Measurements from ENCODE around the gene FRMPD4.

FRMPD4 gene

DNA sequence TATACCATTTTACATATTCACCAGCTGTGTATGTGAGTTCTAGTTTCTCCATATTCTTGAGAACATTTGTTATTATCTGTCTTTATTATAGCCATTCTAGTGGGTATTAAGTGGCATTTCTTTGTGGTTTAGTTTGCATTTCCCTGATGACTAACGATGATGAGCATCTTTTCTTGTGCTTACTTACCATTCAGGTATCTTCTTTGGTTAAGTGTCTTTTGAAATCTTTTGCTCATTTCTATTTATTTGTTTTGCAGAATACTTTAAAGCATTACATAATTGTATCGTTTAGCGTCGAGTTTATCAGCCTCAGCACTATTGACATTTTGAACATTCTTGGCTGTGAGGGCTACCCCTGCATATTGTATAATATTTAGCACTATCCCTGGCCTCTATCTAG lies 85.4 kb downstream of the FRMPD4 start:
- no peak for DNase-seq

DNA sequence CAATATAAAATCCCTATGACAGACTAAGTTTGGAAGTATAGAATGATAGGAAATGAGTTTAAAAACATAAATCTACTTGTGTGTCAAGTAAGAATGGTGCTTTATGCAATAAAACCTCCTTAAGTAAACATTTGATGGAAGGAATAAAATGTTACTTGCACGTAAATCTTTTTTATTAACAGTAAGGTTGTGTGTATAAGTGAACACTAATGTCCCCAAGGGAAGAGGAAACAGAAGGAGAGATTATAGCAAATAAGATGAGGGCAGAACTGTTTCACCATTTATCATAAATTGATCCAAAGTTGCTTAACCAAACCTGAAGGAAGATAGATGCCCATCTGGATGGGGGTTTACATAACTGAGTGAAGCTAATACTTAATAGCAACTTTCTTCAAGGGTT lies 86.8 kb downstream of the FRMPD4 start:
- DNase-seq: no peak

DNA sequence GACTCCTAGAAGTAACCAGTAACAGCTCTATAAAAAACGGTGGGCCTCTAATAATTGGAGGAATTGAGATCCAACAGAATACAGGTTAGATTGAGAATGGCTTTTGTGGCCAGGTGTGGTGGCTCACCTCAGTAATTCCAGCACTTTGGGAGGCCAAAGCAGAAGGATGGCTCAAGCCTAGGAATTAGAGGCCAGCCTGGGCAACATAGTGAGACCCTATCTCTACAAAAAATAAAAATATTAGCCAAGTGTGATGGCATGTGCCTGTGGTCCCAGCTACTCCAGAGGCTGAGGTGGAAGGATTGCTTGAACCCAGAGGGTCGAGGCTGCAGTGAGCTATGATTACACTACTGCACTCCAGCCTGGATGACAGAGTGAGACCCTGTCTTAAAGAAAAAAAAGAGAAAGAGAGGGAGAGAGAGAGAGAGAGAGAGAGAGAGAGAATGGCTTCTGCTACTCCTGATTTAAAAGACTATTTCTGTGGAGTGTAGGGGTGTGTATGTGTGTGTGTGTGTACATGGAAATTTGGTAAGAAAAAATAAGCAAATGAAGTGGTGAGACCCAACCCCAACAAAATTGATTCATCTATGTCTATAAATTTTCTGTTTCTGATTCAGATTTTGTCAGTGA lies 89.3 kb downstream of the FRMPD4 start:
- no peak for DNase-seq

DNA sequence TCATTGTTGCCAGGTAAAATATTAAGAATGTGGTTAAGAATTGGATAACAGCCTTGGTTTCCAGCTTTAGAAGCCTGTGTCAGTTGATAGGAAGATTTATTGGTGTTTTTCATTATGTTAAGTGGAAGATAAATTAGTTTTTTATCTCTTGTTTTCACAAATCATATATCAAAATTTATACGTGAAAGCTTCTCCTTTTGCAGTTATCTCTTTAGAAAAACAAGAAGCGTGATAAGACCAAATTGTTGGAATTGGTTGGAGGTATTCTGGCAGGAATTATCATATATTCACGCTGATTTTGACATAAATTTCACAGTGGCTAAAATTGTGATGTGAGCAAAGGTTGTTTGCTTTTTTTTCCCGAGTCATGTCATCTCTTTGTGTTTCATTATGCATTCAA lies 90.6 kb downstream of the FRMPD4 start:
- DNase-seq: no peak

DNA sequence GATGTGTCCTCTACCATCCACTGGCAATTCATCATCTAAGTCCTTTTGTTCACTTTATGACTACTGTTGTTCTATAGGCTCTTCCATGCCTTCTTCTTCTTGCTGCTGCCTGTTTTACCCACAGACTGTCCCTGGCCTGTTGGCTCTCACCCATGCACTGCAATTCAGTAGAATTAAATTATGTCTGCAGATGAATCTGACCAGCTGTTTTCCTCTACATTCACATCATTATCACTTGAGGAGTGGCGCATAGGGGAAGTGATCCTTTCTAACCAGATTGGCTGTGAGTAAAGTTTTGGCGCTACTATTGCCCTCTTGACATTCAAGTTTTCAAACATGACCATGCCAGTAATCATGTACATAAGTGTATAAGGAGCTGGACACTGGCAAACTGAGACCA lies 91.7 kb downstream of the FRMPD4 start:
- no peak for DNase-seq

DNA sequence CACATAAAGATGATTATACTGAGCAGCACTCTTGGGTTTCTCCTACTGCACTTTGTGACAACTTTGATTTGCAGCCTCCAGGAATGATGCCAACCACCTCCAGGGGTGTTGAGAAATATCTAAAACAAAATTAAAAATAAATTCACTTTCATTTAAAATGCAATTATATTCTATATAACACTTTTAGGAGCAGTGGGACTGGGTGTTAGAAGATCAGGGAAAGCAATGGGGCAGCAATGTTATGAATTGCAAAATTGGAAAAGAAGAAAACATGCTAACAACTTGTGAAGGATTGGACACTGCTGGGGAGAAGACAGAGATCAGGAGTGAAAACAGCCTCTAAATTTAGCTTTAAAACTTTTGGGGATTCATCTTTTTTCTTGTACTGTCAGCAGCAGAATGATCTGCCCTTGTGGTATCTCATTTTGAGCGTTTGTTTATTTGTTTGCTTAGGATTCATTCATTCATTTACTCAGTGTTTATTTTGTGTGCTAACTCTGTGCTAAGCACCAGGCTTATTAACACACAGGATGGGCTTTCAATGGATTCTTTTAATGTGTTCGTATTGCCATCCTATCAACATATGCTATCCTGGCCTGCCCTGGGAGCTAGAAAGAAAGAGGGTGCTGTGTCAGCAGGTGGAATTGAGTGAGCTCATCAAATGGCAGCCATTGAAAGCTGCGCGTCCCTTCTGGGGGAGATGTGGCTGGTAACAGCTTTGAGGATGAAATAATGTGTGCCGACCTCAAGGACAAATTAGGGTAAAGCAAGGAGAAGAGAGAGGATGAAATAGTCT lies 96.5 kb downstream of the FRMPD4 start:
- DNase-seq: peak in 1 of 2 experiments; percentile 10

DNA sequence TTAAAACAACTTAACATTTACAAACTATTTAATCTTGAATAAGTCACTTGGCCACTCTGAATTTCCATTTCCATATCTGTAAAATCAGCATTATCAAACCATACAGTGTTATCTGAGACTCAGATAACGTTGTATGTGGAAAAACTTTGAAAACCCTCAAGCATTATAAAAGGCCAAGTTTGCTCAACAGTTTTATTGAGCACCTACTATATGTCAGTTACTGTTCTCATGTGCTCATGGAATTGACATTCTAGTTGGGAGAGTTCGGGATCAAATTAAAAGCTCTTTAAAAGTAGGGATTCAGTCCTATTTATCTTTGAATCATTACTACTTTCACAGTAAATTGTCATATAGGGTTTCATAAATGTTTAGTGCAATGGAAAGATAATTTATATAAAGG lies 97.9 kb downstream of the FRMPD4 start:
- DNase-seq: no peak

DNA sequence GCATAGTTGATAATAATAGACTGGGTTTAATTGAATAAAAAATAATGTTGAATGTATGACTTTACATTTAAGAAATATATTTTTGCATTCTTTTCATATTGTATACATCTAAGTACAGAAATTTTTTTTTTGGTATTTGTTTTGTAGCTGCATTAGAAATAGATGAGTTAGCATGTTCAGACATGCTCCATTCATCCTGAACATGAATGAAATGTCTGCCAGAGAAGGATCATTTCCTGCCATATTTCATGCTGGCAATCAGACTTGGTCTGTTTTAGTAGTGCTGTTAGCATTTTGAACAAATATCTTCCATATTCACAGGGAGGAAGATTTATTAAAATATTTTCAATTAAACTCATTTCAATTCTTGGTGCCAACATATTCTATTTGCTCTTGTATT lies 98.9 kb downstream of the FRMPD4 start:
- DNase-seq: no peak

DNA sequence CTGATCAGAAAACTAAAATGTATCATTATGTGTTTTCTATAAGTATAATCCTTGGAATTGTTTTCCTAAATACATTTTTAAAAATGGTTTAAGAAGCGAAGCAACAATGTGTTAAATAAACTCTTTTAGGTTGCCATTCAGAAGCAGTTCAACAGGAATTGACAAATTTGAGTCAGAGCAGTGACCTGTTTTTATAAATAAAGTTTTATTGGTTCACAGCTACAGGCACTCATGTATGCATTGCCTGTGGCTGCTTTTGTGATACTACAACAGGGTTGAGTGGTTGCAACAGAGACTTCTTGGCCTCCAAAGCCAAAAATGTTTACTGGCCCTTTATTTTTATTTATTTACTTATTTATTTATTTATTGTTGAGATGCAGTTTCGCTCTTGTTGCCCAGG lies 99.5 kb downstream of the FRMPD4 start:
- DNase-seq: no peak

DNA sequence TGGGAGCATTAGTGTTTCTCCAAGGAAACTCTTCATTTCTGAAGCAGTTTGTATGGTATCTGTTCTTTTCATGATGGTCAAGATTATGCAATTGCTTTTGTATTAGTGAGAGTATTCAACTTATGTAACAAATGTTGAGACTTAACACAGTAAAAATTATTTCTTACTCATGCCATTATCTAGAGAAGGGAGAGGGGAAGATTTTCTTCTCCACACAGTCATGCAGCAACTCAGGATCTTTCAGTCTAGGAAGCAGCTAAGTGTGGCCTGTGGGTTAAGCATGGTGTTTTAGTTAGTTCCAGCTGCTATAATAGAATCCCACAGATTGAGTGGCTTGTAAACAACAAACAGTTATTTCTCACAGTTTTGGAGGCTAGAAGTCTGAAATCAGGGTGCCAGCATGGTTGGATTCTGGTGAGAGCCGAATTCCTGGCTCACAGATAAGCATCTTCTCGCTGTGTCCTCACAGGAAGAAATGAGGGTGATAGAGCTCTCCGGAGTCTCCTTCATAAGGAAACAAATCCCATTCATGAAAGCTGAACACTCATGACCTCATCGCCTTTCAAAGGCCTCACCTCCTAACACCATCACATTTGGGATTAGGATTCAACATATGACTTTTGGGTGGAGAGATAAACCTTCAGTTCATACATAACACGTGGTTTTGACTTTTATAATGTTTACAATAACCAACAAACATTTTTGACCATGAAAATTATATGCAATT lies 101.2 kb downstream of the FRMPD4 start:
- peak in 1 of 2 experiments; percentile 6 for DNase-seq

DNA sequence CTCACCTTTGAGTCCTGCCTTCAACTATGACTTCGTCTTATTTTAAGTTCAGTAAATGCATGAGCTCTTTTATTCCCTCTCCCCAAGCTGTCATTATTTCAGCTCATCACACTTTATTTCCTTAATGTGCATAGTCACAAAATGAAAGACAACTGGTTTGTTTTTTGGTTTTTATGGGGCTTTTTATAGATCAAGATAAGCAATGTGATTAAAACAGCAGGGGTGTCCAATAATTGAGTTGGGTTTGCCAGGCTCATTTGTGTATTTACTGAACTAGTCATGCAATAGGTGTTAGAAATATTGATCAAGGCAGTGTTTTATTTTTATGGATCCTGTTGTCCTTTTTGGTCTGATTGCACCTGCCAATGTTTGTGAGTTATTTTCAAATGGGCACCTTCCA lies 102.2 kb downstream of the FRMPD4 start:
- DNase-seq: peak; percentile 68 to 92

DNA sequence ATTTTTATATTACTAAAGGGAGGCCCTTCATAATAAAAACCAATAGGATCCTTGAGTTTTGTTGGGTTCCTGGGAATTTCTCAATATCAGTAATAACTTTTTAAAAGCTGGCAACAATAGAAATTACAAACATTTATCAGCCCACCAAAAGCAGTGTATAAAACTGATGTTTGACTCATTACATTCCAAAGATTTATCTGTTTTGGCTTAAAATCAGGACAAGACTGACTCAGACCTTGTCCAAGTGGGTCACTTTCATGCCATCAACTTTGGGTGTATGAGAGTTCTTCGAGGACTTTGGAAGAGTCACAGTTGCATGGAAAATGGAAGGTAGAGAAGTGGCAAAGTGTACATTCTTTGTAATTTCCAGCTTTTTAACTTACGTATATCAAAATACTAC lies 102.8 kb downstream of the FRMPD4 start:
- no peak for DNase-seq

DNA sequence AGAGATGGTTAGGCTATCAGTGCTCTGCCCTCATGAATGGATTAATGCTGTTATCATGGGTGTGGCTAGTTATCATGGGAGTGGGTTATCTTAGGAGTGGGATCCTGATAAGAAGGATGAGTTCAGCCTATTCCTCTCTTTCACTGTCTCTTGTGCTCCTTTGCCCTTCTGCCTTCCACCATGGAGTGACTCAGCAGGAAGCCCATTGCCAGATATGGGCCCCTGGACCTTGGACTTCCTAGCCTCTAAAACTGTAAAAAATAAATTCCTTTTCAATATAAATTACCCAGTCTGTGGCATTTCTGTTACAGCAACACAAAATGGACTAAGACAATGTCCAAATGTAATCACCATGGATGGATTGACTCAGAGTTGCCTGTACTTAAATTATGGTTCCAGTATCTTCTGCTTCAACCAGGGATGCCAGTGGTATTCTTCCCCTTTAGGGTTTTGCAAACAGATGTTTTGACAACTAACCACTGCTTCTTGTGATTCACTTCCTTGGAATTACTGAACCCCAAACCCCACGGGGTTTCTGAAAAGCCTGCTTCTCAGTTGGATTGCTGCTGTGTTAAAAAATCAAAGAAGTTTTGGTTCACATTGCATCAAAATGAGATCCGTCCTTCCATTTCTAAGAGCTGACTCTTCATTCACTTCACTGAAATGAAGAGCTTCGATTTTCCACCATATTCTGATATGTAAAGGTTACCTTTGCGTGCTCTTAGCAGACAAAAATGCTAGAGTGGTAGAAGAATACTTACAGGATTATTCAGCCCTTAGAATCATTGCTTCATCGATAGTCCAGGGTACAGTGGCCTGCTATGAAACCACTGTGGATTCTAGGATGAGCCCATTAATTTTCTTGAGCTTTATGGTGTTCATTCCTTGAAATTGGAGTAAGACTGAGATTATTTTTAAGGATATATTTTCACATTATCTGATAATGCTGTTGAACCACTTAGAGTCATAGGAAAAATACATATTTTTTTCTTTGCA lies 107.7 kb downstream of the FRMPD4 start:
- DNase-seq: no peak

DNA sequence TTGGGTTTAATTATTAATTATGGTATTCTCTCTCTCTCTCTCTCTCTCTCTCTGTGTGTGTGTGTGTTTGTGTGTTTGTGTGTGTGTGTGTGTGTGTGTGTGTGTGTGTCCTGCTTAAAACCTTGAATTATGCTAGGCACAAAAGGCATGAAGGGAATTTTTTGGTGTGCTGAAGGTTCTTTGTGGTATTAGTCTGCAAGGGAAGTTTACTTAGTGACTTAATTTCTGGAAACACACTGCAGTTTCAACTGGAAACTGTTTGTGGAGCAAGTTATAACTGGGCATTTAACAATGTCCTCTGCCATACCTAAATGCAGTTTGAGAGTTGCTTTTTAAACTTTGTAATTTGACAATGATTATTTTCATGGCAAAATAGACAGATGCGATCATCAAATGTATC lies 111.7 kb downstream of the FRMPD4 start:
- DNase-seq: no peak

DNA sequence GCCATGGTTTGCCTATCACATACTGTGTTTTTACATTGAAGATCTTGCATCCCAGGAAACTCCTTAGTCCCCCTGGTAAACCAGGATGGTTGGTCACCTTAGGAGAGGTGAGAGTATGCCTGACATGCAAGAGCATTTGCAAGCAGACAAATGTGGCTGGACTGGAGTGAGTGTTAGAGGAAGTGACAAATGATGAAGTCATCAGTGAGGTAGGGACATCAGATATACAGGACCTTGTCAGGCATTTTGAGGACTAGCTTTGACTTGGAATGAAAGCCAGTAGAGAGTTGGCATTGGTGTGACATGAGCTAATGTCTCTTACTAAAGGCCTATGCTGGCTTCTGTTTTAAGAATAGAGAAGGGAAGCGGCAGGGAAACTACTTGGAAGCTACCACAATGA lies 124.9 kb downstream of the FRMPD4 start:
- no peak for DNase-seq

DNA sequence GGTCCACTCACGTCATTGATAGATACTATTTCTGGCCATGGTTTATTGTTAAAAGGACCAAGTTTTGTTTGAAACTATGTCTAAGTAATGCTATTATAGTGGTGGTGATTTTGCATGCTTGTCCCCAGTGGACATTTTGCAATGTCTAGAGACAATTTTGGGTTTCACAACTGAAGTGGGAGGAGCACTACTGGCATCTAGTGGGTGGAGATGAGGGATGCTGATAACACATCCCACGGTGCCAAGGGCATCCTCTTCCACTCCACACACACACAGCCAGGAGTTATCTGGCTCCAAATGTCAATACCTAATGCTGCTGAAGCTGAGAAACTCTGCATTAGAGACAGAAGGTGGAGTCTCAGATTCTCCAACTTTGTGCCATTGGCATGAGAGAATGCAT lies 131.2 kb downstream of the FRMPD4 start:
- DNase-seq: peak in 1 of 2 experiments; percentile 27

DNA sequence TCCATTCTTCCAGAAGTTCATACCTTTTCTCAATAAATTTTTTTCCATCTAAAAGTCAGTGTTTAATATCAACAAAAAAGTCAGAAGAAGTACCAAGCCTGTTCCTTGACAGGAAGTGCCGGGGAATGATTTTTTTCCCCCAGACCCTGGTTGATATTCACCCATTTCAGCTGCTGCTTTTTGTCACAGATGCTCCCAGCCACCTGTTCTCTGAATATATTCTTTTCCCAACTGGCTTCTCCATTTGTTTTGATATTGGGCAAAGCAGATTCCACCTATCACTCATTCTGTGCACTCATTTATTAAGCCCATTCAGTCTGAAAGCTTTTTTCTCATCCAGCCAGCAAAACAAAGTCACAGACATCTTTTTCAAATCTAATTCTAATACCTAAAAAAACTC lies 139.9 kb downstream of the FRMPD4 start:
- DNase-seq: no peak

DNA sequence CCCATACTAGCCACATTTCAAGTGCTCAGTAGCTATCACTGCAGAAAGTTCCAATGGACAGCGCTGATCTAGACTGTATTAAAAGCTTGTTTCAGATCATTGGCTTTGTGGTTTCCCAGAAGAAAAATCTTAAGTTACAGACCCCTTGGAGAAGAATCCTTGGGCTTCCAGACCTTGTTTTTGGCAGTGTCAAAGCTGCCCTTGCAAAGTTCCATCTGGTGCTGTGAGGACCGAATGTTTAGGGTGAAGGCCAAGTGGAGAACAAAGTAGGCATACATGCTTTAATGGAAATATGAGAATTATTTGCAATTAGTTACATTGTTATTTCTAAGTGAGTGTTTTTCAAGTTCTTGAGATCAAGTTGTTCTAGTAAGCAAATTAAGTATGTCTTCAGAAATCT lies 144.7 kb downstream of the FRMPD4 start:
- no peak for DNase-seq

DNA sequence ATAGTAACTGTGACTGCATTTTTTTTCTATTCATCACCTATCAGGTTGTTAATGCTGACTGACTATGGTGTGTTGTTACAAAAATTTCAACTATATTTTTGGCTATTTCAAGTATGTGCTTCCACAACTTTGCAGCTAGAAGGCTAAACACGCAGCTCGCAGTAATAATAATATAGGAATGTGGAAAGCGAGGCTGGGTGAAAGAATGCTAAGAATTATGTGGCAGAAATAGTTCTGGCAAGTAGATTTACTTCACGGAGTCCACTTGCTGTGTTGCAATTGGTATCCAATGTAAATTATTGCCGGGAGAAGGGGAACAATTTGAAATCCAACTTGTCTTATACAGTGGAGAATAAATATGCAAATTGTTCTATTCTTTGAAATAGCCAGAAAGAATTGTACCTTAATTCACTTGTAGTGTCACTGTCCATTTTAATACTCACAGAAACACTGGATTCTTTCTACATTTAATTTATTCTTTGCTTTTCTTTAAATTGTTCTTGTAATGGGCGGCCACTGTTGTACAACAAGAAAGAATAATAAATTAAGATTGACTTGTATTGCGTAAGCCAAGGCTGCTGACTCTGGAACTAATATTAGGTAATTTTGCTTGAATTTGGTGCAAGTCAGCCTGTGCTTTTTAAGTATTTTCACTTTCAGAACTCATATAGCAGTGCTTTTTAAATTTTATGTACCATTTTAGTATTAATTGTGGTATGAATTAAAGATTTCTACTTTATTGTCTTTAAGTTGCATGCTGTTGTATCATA lies 154.9 kb downstream of the FRMPD4 start:
- DNase-seq: no peak

DNA sequence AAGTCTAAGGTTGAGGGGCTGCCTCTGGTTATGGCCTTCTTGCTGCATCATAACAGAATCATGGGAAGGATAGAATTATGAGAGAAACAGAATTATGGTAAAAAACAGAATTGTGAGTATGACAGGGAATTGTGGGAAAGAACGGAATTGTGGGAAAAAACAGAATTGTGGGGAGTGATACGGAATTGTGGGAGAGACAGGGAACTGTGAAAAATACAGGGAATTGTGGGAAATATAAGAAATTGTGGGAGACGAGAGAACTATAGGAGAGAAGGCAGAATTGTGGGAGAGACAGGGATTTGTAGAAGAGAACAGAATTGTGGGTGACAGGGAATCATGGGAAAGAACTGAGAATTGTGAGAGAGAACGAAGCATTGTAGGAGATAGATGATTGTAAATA lies 159.1 kb downstream of the FRMPD4 start:
- DNase-seq: no peak

DNA sequence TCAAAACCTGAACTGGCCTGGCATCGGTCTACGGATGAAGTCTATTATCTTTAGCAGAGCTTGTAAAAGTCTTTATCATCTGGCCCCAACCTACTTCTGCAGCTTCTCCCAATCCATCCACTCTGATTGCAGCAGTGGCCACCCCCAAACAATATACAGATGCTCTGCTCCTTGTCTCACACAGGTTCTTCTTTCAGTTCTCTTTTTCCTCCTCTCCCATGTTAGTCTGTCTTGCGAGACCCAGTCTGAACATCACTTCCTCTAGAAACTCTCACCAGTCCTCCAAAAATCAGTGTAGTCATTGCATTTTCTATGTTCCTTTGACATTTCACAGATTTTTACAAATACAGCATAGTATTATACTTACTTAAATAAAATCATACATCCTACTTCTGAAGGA lies 163.0 kb downstream of the FRMPD4 start:
- DNase-seq: no peak

DNA sequence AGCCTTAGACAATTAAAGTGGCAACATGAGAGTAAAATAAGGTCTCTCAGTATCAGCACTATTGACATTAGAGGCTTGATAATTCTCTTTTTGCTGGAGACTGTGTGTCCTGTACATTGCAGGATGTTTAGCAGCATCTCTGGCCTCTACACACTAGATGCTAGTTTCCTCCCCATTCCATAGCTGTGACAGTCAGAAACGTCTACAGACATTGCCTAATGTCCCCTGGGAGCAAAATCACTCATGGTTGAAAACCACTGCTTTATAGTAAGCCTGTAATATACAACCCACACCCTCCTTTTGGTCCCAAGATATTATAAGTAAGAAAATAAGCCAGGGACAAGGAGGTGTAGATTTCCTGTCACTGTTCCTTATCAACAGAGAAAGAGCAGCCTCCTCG lies 166.0 kb downstream of the FRMPD4 start:
- no peak for DNase-seq
